HepG2 (cell line): ENCODE results near the gene CIITA. TPM values are rescaled to one million over a fixed set of nuclear protein-coding genes. Genes with fewer than 3 reads are reported as not detected.

Experiments used
- ATAC-seq: fragments of 200-7000 bp; cut with Tn5 transposase; 3 replicates; pipeline ENCODE4 v1.9.1; 2020; ENCODE audit warnings: mild to moderate bottlenecking, moderate library complexity
- BruUV-seq: library from RNA; stranded (reverse); fragments of 400-500 nt; replicated peaks from 2 replicates; lab custom pipeline; 2021; lab: Mats Ljungman, UMichigan
- CTCF ChIA-PET: fragments of 300-600 bp; formaldehyde crosslinking; extraction: SDS; loops from one replicate; lab custom pipeline; 2021; ENCODE audit warnings: low total read pairs, inconsistent platforms, low intra/inter-chr PET ratio; lab: Yijun Ruan, JAX
- POLR2A ChIA-PET: fragments of 350-600 bp; sonication (Branson Sonifier 250); formaldehyde crosslinking; loops from one replicate; lab custom pipeline; 2020; ENCODE audit warnings: antibody characterized with exemption, inconsistent platforms; lab: Yijun Ruan, JAX
- DNase-seq: peaks from one replicate; pipeline ENCODE4 v3.0.0-alpha.2; 2015; ENCODE audit warnings: low spot score
- FAIRE-seq: peaks from 3 replicates; lab custom pipeline; 2011; peaks lifted over from hg19 to GRCh38; lab: Jason Lieb, UNC
- H2AFZ ChIP-seq: one replicate; pipeline ENCODE4 v1.6.1; 2011; ENCODE audit warnings: low read length, inconsistent platforms
- H3K27ac ChIP-seq: fragments of 300-600 bp; 3 replicates; pipeline ENCODE4 v1.8.0; 2011; ENCODE audit warnings: mixed run types, mild to moderate bottlenecking, mixed read lengths, low read length, inconsistent platforms; ENCODE audit not compliant: insufficient read depth; ENCODE audit errors: extremely low read length
- H3K27me3 ChIP-seq, 2 experiments: fragments of 200-600 bp in 1 of 2; 2 replicates in 1 of 2; 3 replicates in 1 of 2; pipeline versions ENCODE4 v1.6.0 to v1.8.0; 2011; ENCODE audit warnings: low read length in 2 of 2, mild to moderate bottlenecking in 2 of 2, moderate library complexity in 2 of 2, inconsistent platforms in 1 of 2; ENCODE audit not compliant: insufficient read depth in 2 of 2, control insufficient read depth in 1 of 2
- H3K36me3 ChIP-seq, 2 experiments: fragments of 200-600 bp in 1 of 2; replicated peaks in 1 of 2; 2 replicates in 1 of 2; 3 replicates in 1 of 2; pipeline versions ENCODE4 v1.5.1 to v1.8.0; 2011; ENCODE audit warnings: low read length in 2 of 2, inconsistent platforms in 1 of 2; ENCODE audit not compliant: insufficient read depth in 2 of 2, control insufficient read depth in 1 of 2
- H3K4me1 ChIP-seq: 2 replicates; pipeline ENCODE4 v1.5.1; 2012; ENCODE audit warnings: low read length, inconsistent platforms; ENCODE audit not compliant: insufficient read depth
- H3K4me2 ChIP-seq: 2 replicates; pipeline ENCODE4 v1.6.0; 2011; ENCODE audit warnings: low read depth, low read length, inconsistent platforms
- H3K4me3 ChIP-seq, 3 experiments: fragments of 200-600 bp in 1 of 3; sonication (generic), shearing (Covaris generic) in 1 of 3; replicated peaks in 1 of 3; 2 replicates each; pipeline ENCODE4 v1.5.1; 2011 to 2016; ENCODE audit warnings: low read length in 3 of 3, inconsistent platforms in 2 of 3, low read depth in 2 of 3, mild to moderate bottlenecking in 2 of 3, control low read depth in 1 of 3, mixed read lengths in 1 of 3; ENCODE audit not compliant: insufficient read depth in 1 of 3
- H3K79me2 ChIP-seq: one replicate; pipeline ENCODE4 v1.6.1; 2011; ENCODE audit warnings: low read length, inconsistent platforms; ENCODE audit not compliant: insufficient read depth
- H3K9ac ChIP-seq: 2 replicates; pipeline ENCODE4 v1.6.0; 2011; ENCODE audit warnings: mild to moderate bottlenecking, low read depth, low read length, inconsistent platforms; ENCODE audit not compliant: insufficient read depth
- H3K9me3 ChIP-seq: 2 replicates; pipeline ENCODE4 v1.5.1; 2012; ENCODE audit warnings: mild to moderate bottlenecking, low read length
- H4K20me1 ChIP-seq: 2 replicates; pipeline ENCODE4 v1.6.0; 2011; ENCODE audit warnings: inconsistent platforms, mild to moderate bottlenecking, low read length, moderate library complexity; ENCODE audit not compliant: insufficient read depth
- CREB1 ChIP-seq, 2 experiments: fragments of 450-650 bp in 1 of 2; IDR thresholded peaks; 2 replicates each; pipeline ENCODE4 v1.6.1; 2016 to 2017; ENCODE audit warnings: control low read depth in 1 of 2, mild to moderate bottlenecking in 1 of 2, missing compliant biosample characterization in 1 of 2, missing genetic modification characterization in 1 of 2
- HIVEP1 ChIP-seq: sonication (generic); formaldehyde crosslinking; IDR thresholded peaks from 2 replicates; pipeline ENCODE4 v1.4.0; 2020; ENCODE audit warnings: mild to moderate bottlenecking, missing genetic modification reagents
- PCBP1 ChIP-seq: fragments of 200-400 bp; formaldehyde crosslinking; IDR thresholded peaks from 2 replicates; pipeline ENCODE4 v1.6.1; 2017; ENCODE audit warnings: mild to moderate bottlenecking, low read depth, low read length, borderline replicate concordance
- REPIN1 ChIP-seq: sonication (generic); formaldehyde crosslinking; IDR thresholded peaks from 2 replicates; pipeline ENCODE4 v1.8.0; 2022; ENCODE audit warnings: missing genetic modification reagents, low read depth, mild to moderate bottlenecking, borderline replicate concordance
- ZNF230 ChIP-seq: sonication (generic); formaldehyde crosslinking; IDR thresholded peaks from 2 replicates; pipeline ENCODE4 v1.4.0; 2020; ENCODE audit warnings: mild to moderate bottlenecking, missing genetic modification reagents
- ZNF260 ChIP-seq: sonication (generic); formaldehyde crosslinking; IDR thresholded peaks from 2 replicates; pipeline ENCODE4 v1.4.0; 2020; ENCODE audit warnings: missing genetic modification reagents, low read depth, mild to moderate bottlenecking, borderline replicate concordance
- ZNF337 ChIP-seq: sonication (generic); formaldehyde crosslinking; IDR thresholded peaks from 2 replicates; pipeline ENCODE4 v1.5.1; 2020; ENCODE audit warnings: missing genetic modification reagents, low read depth, mild to moderate bottlenecking, borderline replicate concordance
- WGBS: methylation state at CpG from one replicate; pipeline ENCODE4 v1.1.6; 2017; ENCODE audit warnings: low lambda C conversion rate; 5-methylcytosine and 5-hydroxymethylcytosine counted together
- in situ Hi-C: cut with HindIII; loops from 2 replicates; pipeline ENCODE4 v1.10.0; 2017; ENCODE audit warnings: low pct_unique_long_range_greater_than_20kb; ENCODE audit not compliant: extremely low pct_ligation_motif_present
- intact Hi-C: fragments of 100-400 bp; cut with micrococcal nuclease; formaldehyde crosslinking; loops from one replicate; pipeline ENCODE4 v1.10.0; 2022; ENCODE audit not compliant: unreplicated experiment
- polyA plus RNA-seq, 8 experiments: library from polyadenylated mRNA; depleted of rRNA in 3 of 8; stranded (reverse) in 7 of 8; unstranded in 1 of 8; fragments of >200 nt; fragmentation: Illumina TruSeq in 4 of 8; extraction: Trizol in 4 of 8; gene quantifications; 2 replicates each; pipeline versions ENCODE4 v1.2.1 to v1.2.3, GENCODE V29; 2011 to 2016; ENCODE audit warnings: low read depth in 4 of 8, missing spikeins in 1 of 8, mixed read lengths in 1 of 8; ENCODE audit not compliant: insufficient read depth in 1 of 8
- total RNA-seq, 5 experiments: library from RNA; depleted of rRNA; stranded (reverse); fragments of >200 nt; fragmentation: Illumina TruSeq; extraction: Trizol; gene quantifications; 2 replicates each; pipeline ENCODE4 v1.2.3, GENCODE V29; 2016; ENCODE audit warnings: low read depth in 1 of 5
- TF ChIP-seq, protein P1 (sequence below): sonication (generic); formaldehyde crosslinking; IDR thresholded peaks from 2 replicates; pipeline ENCODE4 v1.8.0; 2023; ENCODE audit warnings: mild to moderate bottlenecking, missing genetic modification reagents
- TF ChIP-seq, protein P2 (sequence below): sonication (generic); formaldehyde crosslinking; IDR thresholded peaks from 2 replicates; pipeline ENCODE4 v1.4.0; 2020; ENCODE audit warnings: low read depth, missing genetic modification reagents

The CIITA gene
- total and polyA plus RNA-seq, 2 of the 13 experiments (the other 11 are each of a cell fraction or from before 2014, with no cell fraction given), result 0.08 to 0.09 TPM

DNA sequence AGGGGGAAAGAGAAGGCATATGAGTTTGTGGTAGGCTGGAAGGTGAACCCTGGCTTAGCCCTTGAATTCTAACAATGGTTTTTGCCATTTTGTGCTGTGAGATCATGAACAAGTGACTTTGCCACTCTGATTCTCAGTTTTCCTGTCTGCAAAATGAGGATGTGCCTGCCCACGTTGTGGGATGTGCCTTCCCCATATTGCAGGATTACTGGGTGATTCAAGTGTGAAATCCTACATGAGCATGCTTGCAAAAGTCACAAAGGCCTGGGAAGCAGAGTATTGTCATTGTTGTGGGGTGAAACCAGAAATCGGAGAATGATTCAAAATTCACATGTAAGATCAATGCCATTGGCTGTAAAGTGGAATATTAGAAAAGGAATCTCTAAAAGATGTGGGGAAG is 29.8 kb upstream of the CIITA start:
- Histone ChIP-seq H3K4me2 (no peak overlapping the region), H3K9me3 (no peaks in the 10 kb centered on the region), H3K36me3 (no peaks in the 10 kb centered on the region), H3K4me3 (no peak overlapping the region), H3K27me3 (peaks cover 0 to 22% of the 10 kb centered on the region in 2 experiments; a peak in 3 of 5 replicates), H3K79me2 (no peaks in the 10 kb centered on the region), H4K20me1 (no peaks in the 10 kb centered on the region), H3K27ac (no peak overlapping the region), H2AFZ (no peak overlapping the region), H3K4me1 (peaks cover 6% of the 10 kb centered on the region; the same call in 1 of the 2 replicates), H3K9ac (no peak overlapping the region)
- ChIA-PET CTCF (no interaction called here), POLR2A (no interaction called here)
- TF ChIP-seq ZNF260 (CRISPR knock-in tag) (no peak), ZNF230 (CRISPR knock-in tag) (no peak), REPIN1 (no peak), HIVEP1 (CRISPR knock-in tag) (no peak), CREB1 (IDR thresholded peaks at IDR 0.05) (no peak), CREB1 (CRISPR knock-in tag; IDR thresholded peaks at IDR 0.05) (no peak), PCBP1 (no peak), ZNF337 (CRISPR knock-in tag) (no peak)
- TF ChIP-seq, protein P1, sequence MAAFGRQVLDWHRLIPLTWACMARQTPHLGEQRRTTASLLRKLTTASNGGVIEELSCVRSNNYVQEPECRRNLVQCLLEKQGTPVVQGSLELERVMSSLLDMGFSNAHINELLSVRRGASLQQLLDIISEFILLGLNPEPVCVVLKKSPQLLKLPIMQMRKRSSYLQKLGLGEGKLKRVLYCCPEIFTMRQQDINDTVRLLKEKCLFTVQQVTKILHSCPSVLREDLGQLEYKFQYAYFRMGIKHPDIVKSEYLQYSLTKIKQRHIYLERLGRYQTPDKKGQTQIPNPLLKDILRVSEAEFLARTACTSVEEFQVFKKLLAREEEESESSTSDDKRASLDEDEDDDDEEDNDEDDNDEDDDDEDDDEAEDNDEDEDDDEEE (CRISPR knock-in tag), result no peak
- TF ChIP-seq, protein P2, sequence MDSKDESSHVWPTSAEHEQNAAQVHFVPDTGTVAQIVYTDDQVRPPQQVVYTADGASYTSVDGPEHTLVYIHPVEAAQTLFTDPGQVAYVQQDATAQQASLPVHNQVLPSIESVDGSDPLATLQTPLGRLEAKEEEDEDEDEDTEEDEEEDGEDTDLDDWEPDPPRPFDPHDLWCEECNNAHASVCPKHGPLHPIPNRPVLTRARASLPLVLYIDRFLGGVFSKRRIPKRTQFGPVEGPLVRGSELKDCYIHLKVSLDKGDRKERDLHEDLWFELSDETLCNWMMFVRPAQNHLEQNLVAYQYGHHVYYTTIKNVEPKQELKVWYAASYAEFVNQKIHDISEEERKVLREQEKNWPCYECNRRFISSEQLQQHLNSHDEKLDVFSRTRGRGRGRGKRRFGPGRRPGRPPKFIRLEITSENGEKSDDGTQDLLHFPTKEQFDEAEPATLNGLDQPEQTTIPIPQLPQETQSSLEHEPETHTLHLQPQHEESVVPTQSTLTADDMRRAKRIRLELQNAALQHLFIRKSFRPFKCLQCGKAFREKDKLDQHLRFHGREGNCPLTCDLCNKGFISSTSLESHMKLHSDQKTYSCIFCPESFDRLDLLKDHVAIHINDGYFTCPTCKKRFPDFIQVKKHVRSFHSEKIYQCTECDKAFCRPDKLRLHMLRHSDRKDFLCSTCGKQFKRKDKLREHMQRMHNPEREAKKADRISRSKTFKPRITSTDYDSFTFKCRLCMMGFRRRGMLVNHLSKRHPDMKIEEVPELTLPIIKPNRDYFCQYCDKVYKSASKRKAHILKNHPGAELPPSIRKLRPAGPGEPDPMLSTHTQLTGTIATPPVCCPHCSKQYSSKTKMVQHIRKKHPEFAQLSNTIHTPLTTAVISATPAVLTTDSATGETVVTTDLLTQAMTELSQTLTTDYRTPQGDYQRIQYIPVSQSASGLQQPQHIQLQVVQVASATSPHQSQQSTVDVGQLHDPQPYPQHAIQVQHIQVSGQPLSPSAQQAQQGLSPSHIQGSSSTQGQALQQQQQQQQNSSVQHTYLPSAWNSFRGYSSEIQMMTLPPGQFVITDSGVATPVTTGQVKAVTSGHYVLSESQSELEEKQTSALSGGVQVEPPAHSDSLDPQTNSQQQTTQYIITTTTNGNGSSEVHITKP (CRISPR knock-in tag), result no peak
- DNase-seq (no peak), FAIRE-seq (no peak), ATAC-seq (no peak)
- 0% methylated on average over 2 of the region's 2 CpGs for WGBS
- BruUV-seq, result no TSS peak
- in situ Hi-C loops (no loop called here), intact Hi-C loops (no loop called here)
